HG03439 (cell line): ENCODE measurements around the gene ISCU.
A peak's percentile ranks its signal among the peaks of the same experiment; 100 is the strongest.

ENCODE experiments used
- ATAC-seq: cut with Tn5 transposase; IDR thresholded peaks from one replicate; pipeline ENCODE4 v1.9.1; 2021; ENCODE audit warnings: mild to moderate bottlenecking, moderate library complexity; ENCODE audit not compliant: unreplicated experiment

The ISCU gene

GRCh38 chr12:108562348-108563135 lies at the start of gene ISCU:
TSS of gene ISCU (plus strand) at chr12:108562596. CDS start at chr12:108562623, 27 bp downstream.
- ATAC-seq, result peak; percentile 51

GRCh38 chr12:108514468-108514972 lies 47.9 kb upstream of the ISCU start:
- no peak for ATAC-seq

- ATAC-seq, result peak; percentile 88
These were observed 47.2 kb upstream of the ISCU start, which contains the start of gene FICD for GRCh38 chr12:108514973-108515814. TSS of gene FICD (plus strand) at chr12:108515277. CDS start at chr12:108516973, 1,696 bp downstream.

GRCh38 chr12:108515916-108516315 lies 46.5 kb upstream of the ISCU start:
- ATAC-seq, result no peak

GRCh38 chr12:108516511-108517275 lies 45.7 kb upstream of the ISCU start:
- ATAC-seq, result no peak

- ATAC-seq, result no peak
These were observed 44.9 kb upstream of the ISCU start for GRCh38 chr12:108517288-108518100.

- no peak for ATAC-seq
These were observed 44.2 kb upstream of the ISCU start for GRCh38 chr12:108518101-108518715.

- no peak for ATAC-seq
These were observed 43.5 kb upstream of the ISCU start for GRCh38 chr12:108518716-108519496.

- ATAC-seq, result no peak
These were observed 42.8 kb upstream of the ISCU start for GRCh38 chr12:108519558-108519957.

- no peak for ATAC-seq
These were observed 39.0 kb upstream of the ISCU start for GRCh38 chr12:108523365-108523764.

- no peak for ATAC-seq
These were observed 36.7 kb upstream of the ISCU start for GRCh38 chr12:108525681-108526080.

GRCh38 chr12:108526482-108527165 lies 35.8 kb upstream of the ISCU start:
- no peak for ATAC-seq

GRCh38 chr12:108527166-108527496 lies 35.3 kb upstream of the ISCU start:
- ATAC-seq, result no peak

GRCh38 chr12:108530161-108530560 lies 32.2 kb upstream of the ISCU start:
- no peak for ATAC-seq

- ATAC-seq, result no peak
These were observed 30.2 kb upstream of the ISCU start for GRCh38 chr12:108531929-108532848.

GRCh38 chr12:108538146-108538545 lies 24.2 kb upstream of the ISCU start:
- ATAC-seq, result no peak

- ATAC-seq, result no peak
These were observed 23.7 kb upstream of the ISCU start for GRCh38 chr12:108538616-108539195.
